Stimulated activated CD4-positive, alpha-beta T cell treated with anti-CD3 and anti-CD28 coated beads, Interleukin-12 subunit alpha, Interleukin-12 subunit beta, amount 100 ng/mL, for 24 hours (primary cell): ENCODE data around the gene ASCC3.
"Not testable (repeated sequence)": the region's sequence is repeated elsewhere in the genome, so short reads cannot be mapped to it uniquely, and the experiment has no call there.

ENCODE experiments used
- DNase-seq, 2 experiments: peaks; one replicate each; pipeline ENCODE4 v3.0.0-alpha.2; 2020; ENCODE audit warnings: low read depth in 2 of 2

Gene ASCC3, protein sequence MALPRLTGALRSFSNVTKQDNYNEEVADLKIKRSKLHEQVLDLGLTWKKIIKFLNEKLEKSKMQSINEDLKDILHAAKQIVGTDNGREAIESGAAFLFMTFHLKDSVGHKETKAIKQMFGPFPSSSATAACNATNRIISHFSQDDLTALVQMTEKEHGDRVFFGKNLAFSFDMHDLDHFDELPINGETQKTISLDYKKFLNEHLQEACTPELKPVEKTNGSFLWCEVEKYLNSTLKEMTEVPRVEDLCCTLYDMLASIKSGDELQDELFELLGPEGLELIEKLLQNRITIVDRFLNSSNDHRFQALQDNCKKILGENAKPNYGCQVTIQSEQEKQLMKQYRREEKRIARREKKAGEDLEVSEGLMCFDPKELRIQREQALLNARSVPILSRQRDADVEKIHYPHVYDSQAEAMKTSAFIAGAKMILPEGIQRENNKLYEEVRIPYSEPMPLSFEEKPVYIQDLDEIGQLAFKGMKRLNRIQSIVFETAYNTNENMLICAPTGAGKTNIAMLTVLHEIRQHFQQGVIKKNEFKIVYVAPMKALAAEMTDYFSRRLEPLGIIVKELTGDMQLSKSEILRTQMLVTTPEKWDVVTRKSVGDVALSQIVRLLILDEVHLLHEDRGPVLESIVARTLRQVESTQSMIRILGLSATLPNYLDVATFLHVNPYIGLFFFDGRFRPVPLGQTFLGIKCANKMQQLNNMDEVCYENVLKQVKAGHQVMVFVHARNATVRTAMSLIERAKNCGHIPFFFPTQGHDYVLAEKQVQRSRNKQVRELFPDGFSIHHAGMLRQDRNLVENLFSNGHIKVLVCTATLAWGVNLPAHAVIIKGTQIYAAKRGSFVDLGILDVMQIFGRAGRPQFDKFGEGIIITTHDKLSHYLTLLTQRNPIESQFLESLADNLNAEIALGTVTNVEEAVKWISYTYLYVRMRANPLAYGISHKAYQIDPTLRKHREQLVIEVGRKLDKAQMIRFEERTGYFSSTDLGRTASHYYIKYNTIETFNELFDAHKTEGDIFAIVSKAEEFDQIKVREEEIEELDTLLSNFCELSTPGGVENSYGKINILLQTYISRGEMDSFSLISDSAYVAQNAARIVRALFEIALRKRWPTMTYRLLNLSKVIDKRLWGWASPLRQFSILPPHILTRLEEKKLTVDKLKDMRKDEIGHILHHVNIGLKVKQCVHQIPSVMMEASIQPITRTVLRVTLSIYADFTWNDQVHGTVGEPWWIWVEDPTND (N-terminal part only)

DNA sequence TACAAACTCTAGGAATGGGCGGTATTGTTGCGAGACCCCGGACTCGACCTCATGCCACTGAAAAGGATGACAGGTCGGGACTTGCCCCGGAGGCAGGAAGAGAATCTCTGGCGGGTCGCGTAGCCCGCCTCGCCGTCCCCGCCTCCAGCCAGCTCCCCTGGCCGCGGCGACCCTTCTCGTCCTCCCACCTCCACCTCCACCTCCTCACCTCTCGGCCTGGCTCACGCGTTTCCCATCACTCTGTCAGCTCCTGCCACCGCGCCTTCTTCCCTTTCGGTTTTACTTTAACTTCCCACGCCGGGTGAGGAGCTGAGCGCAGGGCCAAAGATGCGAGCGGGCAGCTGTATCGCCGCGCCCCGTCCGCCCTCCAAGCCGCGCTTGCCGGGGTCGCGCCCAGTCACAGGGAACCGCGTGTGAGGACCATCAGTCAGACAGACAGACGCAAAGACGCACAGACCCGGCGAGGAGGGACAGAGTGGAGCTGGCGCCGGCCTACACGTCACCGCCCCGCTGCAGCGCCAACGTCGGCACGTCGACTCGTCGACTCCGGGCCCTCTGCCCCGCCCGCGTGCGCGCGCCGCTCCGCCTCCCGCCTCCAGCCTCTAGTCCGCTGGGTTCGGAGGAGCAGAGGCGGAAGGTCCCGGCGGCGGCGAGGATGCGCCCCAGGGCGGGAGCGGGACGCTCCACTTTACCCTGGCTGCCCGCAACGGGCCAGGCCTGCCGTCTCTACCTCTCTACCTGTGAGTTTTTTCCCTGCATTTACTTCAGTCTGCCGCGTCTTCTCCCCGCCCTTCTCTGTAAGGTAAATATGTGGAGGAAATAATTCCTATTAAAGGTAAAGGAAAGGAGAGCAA is at the start of gene ASCC3:
TSS of gene ASCC3 (minus strand) at position 477 of the 854 bp plus-strand sequence. CDS start 13,332 bp downstream, outside the sequence.
- peak; percentile 86 to 90 for DNase-seq

DNA sequence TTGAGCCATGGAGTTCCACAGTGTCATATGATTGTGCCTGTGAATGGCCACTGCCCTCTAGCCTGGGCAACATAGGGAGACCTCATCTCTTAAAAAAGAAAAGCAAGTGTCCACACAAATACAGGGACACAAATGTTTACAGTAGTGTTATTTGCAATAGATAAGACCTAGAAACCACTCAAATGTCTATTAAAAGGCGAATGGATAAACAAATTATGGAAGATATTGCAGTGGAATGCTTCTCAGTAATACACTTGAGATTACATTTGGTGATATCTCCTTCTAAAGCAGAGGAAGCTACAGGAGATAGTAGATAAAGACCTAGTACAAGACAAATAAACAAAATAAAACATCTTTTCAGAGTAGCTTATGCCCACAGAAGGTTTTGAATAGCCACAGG is 44.6 kb upstream of the ASCC3 start:
- no peak for DNase-seq

DNA sequence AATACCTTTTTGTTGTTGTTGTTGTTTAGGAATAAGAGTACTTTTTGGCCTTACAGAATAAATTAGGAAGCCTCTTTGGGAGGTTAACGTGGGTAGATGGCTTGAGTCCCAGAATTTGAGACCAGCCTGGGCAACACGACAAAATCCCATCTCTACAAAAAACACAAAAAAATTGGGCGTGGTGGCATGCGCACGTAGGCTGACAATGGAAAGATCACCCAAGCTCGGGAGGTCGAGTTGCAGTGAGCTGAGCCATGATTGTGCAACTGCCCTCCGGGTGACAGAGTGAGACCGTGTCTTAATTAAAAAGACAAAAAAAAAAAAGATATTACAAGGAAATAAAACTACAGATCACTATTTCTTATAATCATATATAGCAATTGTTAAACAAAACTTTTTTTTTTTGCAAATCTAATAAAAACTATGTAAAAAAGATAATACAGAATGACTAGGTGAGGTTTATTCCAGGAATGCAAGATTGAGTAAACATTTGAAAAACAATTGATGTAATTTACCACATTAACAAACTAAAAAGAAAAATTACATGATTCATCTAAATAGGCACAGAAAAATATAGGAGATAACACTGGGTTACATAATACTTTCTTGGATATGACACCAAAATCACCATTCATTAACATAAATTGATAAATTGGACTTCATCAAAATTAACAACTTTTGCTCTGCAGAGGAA is 43.6 kb upstream of the ASCC3 start:
- no peak for DNase-seq

DNA sequence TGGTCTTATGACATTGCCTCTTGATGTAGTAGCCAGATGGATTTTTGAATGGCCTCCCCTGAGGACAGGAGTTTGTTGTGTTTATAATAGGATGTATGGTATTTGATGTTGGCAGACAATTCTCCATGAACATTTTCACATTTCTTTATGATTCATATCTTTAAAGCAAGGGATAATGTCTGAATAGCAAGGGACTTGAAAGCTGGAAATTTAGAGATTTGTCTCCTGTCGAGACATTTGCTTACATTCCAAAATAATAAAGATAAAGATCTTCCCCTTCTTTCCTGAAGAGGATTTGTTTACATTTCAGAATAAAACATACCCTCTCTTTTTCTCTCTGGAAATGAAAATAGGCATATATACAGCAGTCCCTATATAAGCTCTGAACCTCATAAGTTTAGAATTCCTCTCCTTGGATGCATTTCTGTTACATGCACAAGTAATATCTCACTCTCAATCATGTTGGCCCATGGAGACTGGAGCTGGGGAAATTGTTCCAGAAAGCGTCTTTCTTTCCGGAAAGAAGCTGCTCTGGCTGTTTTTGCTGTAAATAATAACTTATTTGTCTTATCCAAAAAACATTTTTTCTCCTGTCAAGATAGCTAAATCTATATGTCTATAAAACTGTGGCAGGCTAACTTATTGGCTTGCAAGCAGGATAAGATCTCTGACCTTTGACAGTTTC is 42.5 kb upstream of the ASCC3 start:
- DNase-seq = no peak

DNA sequence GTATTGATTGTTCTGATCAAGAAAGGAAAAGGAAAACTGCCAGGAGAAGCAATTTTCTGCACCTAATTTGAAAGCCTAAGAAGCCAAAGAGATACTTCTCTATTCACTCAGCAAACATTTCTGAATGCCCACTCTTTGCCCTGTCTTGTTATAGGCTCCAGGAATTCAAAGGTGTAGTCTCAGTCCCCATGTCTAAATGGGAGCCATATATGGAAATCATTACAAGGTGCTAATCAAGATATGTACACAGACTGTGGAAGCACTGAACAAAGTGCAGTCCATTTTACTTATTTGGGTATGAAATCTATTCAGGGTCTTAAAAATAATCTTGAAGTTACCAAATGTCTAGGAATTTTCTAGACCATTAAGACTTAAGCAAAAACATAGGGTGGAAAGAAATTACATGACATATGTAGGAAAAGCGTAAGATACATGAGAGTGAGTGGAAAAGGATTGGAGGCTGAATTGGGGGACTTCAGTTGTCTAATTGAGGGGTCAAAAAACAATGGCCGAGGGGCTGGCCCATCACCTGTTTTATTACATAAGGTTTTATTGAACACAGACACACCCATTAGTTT is 39.0 kb upstream of the ASCC3 start:
- no peak for DNase-seq

DNA sequence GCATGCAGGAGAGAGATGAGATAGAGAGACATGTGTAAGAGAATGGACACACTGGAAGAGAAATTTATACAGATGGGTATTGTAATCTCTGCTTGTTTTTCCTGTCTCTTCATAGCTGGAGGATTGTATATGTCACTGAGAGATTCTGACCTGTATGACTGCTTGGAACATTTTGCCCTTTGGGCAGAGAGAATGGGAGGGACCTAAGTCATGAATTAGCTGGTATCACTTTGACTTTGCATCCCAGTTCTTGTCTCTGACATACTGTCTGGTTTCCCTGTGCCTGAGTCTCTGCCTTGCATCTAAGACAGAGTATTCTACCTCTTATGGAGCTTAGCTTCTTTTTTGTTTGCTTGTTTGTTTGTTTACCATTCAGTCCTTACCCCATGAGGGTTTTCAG is 37.0 kb upstream of the ASCC3 start:
- no peak for DNase-seq

DNA sequence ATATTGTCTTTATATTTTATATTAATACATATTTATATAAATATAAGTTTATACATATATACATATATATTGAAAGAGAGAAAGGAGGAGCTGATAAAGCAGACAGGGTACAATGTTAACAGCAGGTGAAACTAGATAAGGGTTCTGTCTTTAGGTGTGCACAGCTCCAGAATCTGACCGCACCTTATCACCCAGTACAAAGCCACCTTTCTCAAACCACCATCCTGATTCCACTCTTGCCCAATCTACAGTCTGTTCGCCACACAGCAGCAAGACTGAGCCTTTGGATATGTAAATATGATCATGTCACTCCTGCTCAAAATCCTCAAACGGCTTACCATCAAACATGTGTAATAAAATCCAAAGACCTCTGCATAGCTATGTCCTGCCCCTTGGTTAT is 34.7 kb upstream of the ASCC3 start:
- no peak for DNase-seq

DNA sequence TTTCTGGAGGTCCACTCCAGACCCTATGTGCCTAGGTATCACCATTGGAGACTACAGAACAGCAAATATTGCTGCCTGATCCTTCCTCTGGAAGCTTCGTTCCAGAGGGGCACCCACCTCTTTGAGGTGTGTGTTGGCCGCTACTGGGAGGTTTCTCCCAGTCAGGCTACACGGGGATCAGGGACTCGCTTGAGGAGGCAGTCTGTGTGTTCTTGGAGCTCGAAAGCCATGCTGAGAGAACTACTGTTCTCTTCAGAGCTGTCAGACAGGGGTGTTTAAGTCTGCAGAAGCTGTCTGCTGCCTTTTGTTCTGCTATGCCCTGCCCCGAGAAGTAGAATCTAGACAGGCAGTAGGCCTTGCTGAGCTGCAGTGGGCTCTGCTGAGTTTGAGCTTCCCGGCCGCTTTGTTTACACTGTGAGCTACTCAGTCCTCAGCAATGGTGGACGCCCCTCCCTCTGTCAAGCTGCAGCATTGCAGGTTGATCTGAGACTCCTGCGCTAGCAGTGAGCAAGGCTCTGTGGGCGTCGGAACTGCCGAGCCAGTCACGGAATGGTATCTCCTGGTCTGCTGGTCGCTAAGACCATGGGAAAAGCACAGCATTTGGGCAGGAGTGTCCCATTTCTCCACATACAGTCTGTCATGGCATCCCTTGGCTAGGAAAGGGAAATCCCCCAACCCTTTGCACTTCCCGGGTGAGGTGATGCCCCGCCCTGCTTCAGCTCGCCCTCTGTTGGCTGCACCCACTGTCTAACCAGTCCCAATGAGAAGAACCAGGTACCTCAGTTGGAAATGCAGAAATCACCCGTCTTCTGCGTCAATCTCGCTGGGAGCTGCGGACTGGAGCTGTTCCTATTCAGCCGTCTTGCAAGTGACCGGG is 32.5 kb upstream of the ASCC3 start:
- DNase-seq = no peak

DNA sequence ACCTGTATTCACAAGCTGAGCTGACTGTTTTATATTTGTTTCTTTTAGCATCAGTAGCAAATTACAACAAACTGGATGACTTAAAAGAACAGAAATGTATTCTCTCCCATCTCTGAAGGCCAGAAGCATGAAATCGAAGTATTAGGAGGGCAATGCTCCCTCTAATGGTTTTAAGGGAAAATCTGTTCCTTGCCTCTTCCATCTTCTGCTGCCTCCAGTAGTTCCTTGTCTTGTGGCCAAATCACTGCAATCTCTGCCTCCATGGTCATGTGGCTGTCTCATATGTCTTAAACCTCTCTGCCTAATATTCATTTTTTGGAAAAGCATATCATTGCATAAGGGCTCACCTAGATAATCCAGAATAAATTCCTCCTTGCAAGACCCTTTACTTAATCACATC is 25.2 kb upstream of the ASCC3 start:
- no peak for DNase-seq

DNA sequence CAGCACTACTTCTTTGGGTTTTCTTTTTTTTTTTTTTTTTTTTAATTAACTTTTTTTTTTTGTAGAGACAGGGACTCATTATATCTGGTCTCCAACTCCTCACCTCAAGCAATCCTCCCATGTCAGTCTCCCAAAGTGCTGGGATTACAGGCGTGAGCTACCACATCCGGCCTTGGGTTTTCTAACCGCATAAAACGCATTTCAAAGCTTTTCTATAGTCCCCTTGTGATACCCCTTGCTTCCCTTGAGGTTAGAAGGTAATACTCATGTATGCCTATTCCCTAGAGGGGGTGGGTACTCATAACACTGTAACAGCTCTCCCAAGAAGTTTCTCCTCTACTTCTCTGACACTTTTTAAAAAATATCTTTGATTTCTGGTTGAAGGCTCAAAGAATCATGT is 23.9 kb upstream of the ASCC3 start:
- no peak for DNase-seq

DNA sequence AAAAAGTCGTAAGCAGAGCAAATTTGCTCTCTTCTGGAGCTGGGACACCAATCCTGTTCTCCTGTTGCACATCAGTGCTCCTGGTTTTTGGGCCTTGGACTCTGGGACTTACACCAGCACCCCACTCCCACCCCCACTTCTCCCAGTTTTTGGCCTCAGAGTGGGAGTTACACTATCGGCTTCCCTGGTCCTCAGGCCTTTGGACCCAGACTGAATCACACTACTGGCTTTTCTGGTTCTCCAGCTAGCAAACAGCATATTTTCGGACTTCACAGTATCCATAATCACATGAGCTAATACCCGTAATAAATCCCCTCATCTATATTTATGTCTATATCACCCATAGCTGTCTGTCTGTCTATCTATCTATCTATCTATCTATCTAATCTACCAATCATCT is 23.2 kb upstream of the ASCC3 start:
- no peak for DNase-seq

DNA sequence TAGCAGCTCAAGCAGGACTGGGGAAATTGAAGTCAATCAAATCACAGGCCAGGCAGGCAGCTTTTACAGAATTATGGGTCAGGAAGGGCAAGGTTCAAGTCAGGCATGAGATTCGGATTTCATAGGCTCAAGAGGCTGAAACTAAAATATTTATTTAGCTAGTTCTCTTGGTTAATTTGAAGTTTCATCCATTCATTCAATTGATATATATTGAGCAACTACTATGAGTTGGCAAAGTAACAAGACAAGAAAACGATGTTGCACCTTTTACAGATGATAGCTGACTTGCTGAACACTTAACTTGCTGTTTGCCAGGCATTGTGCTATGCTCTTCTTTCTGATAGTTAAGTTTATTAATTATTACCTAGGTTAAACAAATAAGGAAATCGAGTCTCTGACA is 20.5 kb upstream of the ASCC3 start:
- no peak for DNase-seq

DNA sequence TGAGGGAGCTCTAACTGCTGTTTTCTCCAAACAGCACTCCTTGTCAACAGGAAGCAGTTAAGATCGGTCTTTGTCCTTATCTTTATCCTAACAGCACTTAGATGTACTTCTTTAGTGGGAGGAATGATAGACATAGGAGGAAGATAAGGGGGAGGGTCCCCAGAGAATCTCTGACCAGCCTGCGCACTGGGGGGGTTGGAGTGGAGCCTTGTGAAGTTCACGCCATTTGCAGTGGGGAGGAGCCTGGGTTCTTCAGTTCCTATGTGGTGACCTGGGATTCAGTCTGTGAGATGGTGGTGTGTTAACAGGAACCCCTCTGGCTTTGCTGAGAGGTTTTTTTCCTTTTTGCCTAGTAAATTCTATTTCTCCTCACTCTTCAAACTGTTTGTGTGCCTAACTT is 18.1 kb upstream of the ASCC3 start:
- no peak for DNase-seq

DNA sequence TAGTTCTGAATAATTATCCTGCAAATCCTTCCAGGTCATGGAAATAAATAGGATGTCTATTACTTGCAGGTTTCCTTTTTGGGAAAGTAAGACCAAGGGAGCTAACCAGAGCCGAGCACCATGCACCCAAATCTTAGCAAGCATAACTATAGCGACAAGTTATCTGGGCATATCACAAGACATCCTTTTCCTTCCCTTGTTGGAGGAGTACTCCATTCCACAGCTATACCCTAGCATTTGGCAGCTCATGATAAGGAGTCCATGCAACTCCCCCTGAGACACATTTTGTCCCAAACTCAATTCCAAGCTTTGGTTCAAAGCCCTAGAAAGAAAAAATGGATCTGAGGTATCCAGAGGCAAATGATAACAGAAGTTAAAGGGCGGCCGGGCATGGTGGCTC is 16.5 kb upstream of the ASCC3 start:
- no peak for DNase-seq

DNA sequence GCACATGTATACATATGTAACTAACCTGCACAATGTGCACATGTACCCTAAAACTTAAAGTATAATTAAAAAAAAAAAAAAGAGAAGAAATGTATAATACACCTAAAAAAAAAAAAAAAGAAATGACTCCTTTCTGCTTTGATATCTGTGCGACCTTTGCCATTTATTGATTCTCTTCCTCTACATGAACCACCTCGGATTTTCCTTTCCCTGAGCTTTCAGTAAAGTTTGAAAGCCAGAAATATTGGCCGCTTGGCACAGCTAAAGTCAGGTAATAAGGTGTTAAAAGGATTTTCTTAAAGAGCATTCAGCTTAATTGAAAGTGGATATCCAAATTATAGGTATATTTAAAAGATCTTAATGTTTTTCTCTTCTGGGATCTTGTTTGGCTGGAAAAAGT is 12.6 kb upstream of the ASCC3 start:
- no peak for DNase-seq

DNA sequence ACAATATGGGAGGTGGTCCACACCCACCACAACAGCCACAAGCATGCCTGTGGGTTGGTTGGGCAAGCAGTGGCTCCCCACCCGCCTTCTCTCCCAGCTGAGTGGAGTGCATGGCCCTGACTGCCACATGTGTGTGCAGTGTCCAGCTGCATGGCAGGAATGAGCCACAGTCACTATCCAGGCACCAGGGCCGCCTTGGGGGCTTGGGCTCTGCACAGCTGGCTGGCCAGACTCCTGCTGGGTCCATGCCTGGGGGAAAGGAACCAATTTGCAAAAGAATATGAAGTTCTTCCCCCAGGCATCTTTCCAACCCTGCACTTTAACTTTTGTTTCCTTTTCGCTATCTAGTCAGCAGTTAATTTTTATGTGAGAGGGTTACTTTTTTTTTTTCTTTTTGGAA is 11.6 kb upstream of the ASCC3 start:
- no peak for DNase-seq

DNA sequence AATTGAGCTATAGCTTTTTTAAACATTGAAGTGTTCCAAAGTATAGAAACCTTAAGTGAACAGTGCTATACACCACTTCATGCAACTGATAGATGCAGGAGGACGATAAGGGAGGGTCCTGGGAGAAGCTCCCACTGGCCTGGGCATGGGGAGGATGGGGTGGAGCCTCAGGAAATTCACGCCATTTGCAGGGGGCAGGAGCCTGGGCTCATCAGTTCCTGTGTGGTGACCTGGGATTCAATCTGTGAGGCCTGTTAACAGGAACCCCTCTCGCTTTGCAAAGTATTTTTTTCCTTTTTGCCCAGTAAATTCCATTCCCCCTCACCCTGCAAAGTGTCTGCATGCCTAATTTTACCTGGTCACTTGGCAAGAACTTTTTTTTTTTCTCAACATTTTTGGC is 11.0 kb upstream of the ASCC3 start:
- DNase-seq = no peak

DNA sequence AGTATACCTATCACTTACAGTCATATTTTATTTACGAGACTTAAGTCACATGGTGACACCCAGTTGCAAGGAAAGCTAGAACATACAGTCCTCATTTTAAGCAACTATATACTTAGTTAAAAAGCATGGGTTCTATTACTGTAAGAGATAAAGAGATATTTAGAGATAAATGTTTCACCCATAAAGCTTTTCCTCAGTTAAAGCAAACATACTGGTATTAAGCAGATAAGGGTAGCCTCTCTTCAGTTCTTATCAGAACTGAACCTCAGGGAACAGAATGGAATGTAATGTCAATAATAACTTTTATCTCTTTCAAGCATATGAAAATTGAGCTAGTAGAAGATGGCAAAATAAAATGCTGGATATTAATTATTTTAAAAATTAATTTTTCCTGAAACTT is 9.9 kb upstream of the ASCC3 start:
- DNase-seq = no peak

DNA sequence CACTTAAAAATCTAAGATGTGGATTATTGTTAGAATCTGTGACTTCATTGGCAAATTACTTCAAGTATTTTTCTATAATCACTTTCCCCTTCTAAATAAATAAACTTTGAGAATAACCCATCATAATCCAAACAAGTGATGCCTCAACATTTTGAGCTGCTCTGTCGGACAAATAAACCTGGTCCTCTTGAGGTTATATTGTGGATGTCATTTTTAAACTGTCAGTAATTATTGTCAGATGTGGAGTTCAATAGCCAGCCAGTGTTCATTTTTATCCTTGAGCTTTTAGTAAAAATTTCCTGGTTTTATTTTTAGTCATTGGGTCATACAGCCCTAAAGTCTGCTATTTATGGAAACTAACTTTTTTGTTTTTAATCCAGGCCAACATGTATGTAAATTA is 9.5 kb upstream of the ASCC3 start:
- not testable (repeated sequence) for DNase-seq
